Bronchial smooth muscle cell (primary cell): ENCODE measurements around the gene OXCT1. TPM values are rescaled to one million over a fixed set of nuclear protein-coding genes. Genes with fewer than 3 reads are reported as not detected.

ENCODE experiments used
- total RNA-seq: library from RNA; depleted of rRNA; stranded (reverse); fragments of >200 nt; gene quantifications from 2 replicates; pipeline ENCODE4 v1.2.1, GENCODE V29; 2014

Gene OXCT1
- total RNA-seq: 29.4 and 49.5 TPM in 2 replicates

DNA sequence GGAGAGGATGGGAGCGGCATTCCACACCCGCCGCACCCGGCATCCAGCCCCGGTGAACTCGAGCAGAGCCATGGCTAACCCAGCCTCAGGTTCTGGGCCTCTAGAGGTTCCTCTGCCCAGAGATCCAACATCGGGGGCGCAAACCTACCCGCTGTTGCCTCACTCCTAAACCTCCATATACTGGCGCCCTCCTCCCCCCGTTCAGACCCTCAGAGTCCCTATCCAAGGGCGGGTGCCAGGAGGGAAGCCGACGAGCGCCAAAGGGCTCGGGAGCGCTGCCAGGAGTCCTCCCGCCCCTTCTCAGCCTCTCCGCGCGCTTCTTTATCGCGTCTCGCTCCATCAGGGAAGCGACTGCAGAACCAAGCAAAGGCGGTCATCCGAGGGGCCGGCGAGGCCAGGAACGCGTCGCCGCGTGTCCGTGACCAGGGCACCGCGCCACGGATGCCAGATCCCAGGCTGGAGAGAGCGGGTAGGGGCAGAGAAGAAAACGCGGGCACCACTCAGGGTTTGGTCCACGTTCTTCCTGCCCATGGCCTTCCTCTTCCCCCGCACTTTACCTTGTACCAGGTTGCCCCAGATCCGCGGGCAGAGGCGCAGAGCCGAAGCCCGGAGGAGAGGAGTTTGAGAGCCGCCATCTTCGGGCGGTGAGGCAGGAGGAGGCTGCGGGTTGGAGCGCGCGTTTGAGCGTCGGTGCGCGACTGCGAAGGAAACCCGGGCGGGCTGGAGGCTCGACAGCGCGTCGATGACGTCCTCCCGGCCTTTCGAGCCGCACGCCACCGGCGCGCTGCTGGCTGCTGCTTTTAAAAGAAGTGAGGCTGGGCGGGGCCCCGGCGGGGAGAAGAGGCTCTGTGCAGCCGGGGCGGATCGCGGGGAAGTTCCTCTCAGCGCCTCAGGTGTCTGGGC lies at the start of gene OXCT1:
TSS of gene OXCT1 (minus strand) at position 702 of the 903 bp plus-strand sequence. CDS start at position 635, 67 bp downstream.

DNA sequence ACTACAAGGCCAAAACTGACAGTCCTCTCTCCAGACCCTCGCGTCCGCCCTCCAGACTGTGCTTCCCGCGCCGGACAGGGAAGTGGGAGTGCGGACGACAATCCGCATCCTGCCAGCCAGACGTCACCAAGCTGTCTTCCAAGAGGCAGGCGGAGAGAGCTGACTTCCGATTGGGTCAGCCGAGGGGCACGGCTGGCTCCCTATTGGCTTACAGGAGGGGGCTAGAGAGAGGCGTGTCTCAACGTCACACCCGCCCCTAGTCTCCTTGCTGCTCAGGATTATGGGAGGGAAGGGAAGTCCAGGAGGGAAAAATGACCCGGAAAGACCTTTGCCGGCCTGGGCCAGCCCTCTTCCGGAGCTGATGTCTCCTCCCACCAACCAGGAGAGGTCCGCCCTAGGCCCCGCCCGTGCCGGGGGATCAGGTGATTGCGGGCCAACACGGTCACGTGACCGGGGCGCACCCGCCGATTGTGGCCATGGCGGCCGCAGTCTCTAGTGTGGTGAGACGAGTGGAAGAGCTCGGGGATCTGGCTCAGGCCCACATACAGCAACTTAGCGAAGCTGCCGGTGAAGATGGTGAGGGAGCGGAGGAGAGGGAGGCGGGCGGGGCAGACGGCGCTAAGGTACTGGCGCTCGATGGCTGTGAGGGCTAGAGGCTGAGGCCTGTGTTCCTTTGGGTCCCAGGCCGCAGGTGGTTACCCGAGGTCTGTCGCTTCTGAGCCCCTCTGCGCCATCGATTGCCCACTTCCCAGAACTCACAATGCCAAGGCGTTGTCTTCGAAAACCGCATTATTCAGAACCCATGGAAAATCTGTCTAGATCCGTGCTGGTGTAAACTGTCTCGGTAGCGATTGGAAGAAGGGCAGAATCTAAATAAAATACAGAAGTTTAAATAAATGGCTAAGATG lies 33.9 kb upstream of the OXCT1 start, which contains the start of gene RIMOC1:
TSS of gene RIMOC1 (plus strand) at position 453 of the 908 bp plus-strand sequence. CDS start at position 477, 24 bp downstream.

Other genes starting within 250 kb of the OXCT1 start
- 6.7 and 12.9 TPM in 2 replicates for gene RIMOC1, start 33.9 kb upstream of the OXCT1 start, total RNA-seq
- gene FBXO4, start 54.9 kb upstream of the OXCT1 start, total RNA-seq: 9.7 and 11.3 TPM in 2 replicates